ENCODE results near the gene MGLL.

The MGLL gene

DNA sequence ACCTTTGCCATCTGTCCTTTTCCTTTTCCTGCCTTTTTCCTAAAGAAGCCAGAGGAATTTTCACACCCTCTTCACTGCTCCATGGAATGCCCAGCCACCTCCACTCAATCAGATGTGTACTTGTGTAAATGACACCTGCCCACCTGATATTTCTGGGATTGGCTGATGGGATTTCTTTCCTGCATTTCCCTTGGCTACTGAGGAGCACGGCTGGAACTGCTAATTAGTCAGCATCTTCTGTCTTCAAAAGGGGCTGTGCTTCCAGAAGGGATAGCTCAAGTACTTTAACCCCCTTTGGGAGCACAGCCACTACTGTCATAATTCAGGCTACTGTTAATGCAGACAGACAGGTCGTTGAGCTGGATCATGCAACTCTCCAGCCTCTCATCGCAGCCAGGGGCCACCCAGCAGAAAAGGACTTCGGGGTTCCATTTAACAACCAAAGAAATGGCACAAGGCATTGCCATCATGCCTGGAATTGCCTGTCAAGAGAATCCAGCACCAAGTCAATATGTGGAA lies 38.6 kb downstream of the MGLL start:
- Mint-ChIP-seq H3K9me3 (no peaks in the 10 kb centered on the region), H3K36me3 (ENCODE audit: low read depth) (no peaks in the 10 kb centered on the region), H3K4me3 (no peak overlapping the region), H3K4me1 (peaks cover 58% of the 10 kb centered on the region), H3K27me3 (ENCODE audit: low read depth) (no peaks in the 10 kb centered on the region), H3K27ac (peak overlapping the region in 2 of 3 experiments; percentile 34 to 37)
- TF ChIP-seq, protein P1, sequence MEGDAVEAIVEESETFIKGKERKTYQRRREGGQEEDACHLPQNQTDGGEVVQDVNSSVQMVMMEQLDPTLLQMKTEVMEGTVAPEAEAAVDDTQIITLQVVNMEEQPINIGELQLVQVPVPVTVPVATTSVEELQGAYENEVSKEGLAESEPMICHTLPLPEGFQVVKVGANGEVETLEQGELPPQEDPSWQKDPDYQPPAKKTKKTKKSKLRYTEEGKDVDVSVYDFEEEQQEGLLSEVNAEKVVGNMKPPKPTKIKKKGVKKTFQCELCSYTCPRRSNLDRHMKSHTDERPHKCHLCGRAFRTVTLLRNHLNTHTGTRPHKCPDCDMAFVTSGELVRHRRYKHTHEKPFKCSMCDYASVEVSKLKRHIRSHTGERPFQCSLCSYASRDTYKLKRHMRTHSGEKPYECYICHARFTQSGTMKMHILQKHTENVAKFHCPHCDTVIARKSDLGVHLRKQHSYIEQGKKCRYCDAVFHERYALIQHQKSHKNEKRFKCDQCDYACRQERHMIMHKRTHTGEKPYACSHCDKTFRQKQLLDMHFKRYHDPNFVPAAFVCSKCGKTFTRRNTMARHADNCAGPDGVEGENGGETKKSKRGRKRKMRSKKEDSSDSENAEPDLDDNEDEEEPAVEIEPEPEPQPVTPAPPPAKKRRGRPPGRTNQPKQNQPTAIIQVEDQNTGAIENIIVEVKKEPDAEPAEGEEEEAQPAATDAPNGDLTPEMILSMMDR (IDR thresholded peaks at IDR 0.05; ENCODE audit: unreplicated experiment in 3 of 3) = no peak

DNA sequence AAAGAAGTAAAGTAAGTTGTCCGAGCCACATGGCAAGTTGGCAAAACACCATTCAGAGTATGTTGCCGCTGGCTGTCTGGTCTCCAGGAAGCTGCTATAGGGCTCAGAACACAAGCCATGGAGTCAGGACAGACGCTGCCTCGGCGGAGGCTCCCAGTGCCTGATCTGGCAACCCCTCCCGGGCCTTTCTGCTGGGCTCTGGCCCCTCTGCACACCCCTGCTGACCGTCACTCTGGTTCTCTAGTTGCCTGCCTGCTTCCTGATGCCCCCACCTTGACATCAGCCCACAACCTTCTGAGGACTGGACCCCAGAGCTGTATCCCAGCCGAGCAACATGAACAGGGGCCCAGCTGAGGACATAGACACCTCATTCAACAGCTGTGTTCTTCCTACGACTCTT lies 39.1 kb downstream of the MGLL start:
- H3K4me1 Mint-ChIP-seq = peaks cover 52% of the 10 kb centered on the region
- TF ChIP-seq, protein P1 (IDR thresholded peaks at IDR 0.05; ENCODE audit: unreplicated experiment in 3 of 3) = no peak
- H3K9me3 Mint-ChIP-seq = no peaks in the 10 kb centered on the region
- H3K27ac Mint-ChIP-seq = peak overlapping the region in 1 of 3 experiments; percentile 34
- no peaks in the 10 kb centered on the region for H3K36me3 Mint-ChIP-seq (ENCODE audit: low read depth)
- H3K4me3 Mint-ChIP-seq = no peak overlapping the region
- no peaks in the 10 kb centered on the region for H3K27me3 Mint-ChIP-seq (ENCODE audit: low read depth)

DNA sequence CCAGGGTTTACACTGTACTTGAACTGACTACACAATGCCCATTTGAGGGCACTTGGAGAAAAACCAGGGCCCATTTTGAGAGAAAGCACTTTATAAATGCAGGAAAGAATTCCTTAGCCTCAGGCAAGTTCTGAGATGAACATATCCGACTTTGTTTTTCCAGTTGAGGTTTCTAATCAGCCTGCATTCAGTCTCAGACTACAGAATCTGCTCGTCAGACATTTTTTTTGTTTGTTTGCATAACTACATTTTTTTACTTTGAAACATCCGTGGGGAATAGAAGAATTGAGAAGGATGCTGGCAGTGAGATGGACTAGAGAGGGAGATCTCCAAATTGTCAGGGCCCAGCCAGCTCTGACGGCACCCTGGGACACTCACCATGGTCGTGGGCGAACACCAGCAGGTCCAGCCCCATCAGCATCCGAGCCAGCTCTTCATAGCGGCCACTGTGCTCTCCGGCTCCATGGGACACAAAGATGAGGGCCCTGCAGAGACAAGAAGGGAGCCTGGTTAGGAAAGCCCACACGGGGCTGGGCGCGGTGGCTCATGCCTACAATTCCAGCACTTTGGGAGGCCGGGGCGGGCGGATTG lies 40.8 kb downstream of the MGLL start:
- Mint-ChIP-seq H3K4me1 (peaks cover 42% of the 10 kb centered on the region), H3K27ac (peak overlapping the region in 1 of 3 experiments; percentile 57), H3K9me3 (peaks cover 8% of the 10 kb centered on the region), H3K27me3 (ENCODE audit: low read depth) (no peaks in the 10 kb centered on the region), H3K36me3 (ENCODE audit: low read depth) (peaks cover 8% of the 10 kb centered on the region), H3K4me3 (no peak overlapping the region)
- TF ChIP-seq, protein P1 (IDR thresholded peaks at IDR 0.05; ENCODE audit: unreplicated experiment in 3 of 3) = no peak

DNA sequence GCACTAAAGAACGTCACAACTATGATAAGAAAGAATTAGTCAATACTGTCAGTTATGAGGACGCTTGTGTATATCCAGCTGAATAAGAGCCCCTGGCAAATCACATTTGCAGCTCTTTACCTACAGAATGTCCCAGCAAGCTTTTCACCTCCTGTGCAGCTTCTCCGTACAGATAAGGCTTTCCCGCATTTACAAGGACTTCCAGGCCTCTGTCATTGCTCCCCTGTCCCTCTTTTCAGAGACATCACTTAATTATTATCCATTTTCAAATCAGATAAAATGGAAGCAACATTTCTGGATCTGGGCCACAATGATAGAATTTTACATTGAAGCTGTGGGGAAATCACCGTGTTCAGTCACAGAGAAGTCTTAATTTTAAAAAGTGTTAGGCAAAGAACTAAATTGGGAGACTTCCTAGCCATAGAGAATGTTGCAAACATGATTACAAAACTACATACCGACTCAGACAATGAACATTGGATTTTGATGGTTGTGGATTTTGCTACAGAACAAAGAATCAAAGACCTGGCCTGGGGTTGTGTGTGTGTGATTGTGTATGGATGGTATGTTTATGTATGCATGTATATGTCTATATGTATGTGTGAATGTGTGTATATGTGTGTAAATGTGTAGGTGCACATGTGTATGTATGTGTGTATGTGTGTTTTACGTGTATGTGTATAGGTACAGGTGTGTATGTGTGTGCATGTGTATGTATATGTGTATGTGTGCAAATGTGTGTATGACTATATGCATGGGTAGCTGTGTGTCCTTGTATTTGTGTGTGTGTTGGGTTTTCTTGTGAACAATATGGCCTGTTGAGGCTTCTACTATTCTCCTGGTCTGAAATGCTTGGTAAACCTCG lies 41.5 kb downstream of the MGLL start:
- H3K36me3 Mint-ChIP-seq (ENCODE audit: low read depth) = peaks cover 8% of the 10 kb centered on the region

DNA sequence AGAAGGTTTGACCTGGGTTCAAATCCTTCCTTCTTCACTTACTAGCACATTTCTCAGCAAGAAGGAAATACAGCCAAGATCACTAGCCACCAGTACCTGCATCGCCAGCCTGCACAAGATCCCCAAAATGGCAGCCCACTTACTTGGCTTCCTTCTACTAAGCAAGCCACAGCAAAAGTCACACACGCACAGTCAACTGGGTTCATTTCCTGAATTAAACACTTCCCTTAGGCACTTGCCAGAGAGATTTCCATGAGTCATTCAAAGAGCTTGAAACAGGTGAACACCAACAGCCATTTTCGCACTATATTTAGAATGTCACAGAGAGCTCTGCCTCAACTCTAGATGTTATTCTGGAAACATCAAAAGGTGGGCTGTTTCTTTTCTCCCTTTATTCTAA lies 42.6 kb downstream of the MGLL start:
- Mint-ChIP-seq H3K4me1 (peaks cover 42% of the 10 kb centered on the region), H3K9me3 (peaks cover 8% of the 10 kb centered on the region), H3K27ac (peak overlapping the region in 2 of 3 experiments; percentile 54 to 81), H3K36me3 (ENCODE audit: low read depth) (peaks cover 8% of the 10 kb centered on the region), H3K27me3 (ENCODE audit: low read depth) (no peaks in the 10 kb centered on the region), H3K4me3 (peak overlapping the region in 1 of 3 experiments; percentile 31)
- TF ChIP-seq, protein P1 (IDR thresholded peaks at IDR 0.05; ENCODE audit: unreplicated experiment in 3 of 3) = no peak

More for the DNA sequence above, 41.5 kb downstream of the MGLL start:
- H3K27me3 Mint-ChIP-seq (ENCODE audit: low read depth) = no peaks in the 10 kb centered on the region
- TF ChIP-seq, protein P1 (IDR thresholded peaks at IDR 0.05; ENCODE audit: unreplicated experiment in 3 of 3) = no peak
- H3K4me3 Mint-ChIP-seq = no peak overlapping the region
- peaks cover 8% of the 10 kb centered on the region for H3K9me3 Mint-ChIP-seq
- H3K27ac Mint-ChIP-seq = peak overlapping the region in 1 of 3 experiments; percentile 57
- H3K4me1 Mint-ChIP-seq = peaks cover 42% of the 10 kb centered on the region
